Amniotic stem cell (primary cell): ENCODE measurements around the gene WDR46.
"Not testable (repeated sequence)": the region's sequence is repeated elsewhere in the genome, so short reads cannot be mapped to it uniquely, and the experiment has no call there.

Experiments used
- DNase-seq: peaks from one replicate; lab custom pipeline; 2025; lab: John Stamatoyannopoulos, UW

Gene WDR46

DNA sequence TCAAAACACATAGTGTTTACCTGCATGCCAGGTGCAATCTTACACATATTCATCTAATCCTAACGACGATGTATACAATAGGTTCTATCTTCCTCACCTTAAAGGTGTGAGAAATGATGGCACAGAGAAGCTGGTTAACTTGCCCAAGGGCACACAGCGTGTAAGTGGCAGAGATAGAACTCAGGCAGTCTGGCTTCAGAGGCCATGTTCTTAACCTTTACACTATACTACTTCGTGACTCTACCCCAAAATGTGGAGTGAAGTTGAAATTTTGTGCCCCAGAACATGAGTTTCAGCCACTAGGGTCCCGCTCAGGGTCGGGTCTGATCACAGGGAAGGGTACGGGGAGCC is 17.9 kb downstream of the WDR46 start:
- DNase-seq = no peak

DNA sequence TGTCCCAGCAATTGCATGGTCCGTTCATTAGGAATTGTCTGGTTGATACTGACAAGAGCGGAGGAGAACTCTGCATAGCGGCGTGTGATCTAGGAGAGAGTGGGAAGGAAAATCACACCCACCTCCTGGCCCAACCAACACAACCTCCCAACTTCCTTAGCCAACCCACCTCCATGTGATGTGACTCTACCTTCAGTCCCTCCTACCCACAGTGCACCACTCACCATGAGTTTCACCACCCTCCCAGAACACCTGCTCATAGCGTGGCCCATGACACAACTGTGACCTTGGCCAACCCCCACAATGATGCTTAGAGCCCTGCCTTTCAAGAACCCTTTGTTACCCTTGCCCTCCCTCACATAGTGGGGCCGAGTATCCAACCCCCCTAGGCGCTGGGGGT is 25.0 kb downstream of the WDR46 start:
- DNase-seq = no peak

DNA sequence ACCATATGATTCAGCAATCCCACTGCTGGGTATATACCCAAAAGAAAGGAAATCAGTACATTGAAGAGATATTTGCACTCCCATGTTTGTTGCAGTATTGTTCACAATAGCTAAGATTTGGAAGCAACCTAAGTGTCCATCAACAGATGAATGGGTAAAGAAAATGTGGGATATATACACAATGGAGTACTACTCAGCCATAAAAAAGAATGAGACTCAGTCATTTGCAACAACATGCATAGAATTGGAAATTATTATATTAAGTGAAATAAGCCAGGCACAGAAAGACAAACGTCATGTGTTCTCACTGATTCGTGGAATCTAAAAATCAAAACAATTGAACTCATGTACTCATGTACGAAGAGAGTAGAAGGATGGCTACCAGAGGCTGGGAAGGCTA is 26.5 kb downstream of the WDR46 start:
- DNase-seq = not testable (repeated sequence)

DNA sequence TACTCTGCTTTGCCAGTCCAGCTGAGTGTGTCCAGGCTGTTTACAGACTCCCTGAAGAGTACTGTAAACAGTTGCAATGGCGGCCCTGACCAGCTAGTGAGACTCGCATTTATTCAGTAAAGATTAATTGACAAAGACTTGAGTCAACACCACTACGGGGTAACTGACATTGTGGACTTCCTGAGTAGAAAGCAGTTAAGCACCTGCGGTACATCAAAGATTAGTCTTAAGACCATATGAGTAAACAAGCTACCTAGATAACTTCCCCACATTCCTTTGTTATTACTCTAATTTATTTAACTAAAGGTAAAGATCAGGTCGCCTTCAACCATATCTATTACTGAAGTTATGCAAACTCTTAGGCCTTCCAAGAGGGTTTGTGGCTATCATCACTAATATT is 30.0 kb downstream of the WDR46 start:
- no peak for DNase-seq

DNA sequence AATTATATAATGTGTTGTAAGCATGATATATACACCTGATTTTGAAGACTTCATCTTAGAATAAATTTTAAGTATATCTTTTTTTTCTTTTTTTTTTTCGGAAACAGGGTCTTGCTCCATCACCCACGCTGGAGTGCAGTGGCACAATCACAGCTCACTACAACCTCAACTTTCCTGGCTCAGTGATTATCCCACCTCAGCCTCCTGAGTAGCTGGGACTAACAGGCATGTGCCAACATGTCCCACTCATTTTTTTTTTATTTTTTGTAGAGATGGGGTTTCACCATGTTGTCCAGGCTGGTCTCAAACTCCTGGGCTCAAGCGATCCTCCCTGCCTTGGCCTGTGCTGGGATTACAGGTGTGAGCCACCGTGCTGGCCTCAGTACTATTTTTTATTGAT is 34.4 kb downstream of the WDR46 start:
- DNase-seq = no peak

DNA sequence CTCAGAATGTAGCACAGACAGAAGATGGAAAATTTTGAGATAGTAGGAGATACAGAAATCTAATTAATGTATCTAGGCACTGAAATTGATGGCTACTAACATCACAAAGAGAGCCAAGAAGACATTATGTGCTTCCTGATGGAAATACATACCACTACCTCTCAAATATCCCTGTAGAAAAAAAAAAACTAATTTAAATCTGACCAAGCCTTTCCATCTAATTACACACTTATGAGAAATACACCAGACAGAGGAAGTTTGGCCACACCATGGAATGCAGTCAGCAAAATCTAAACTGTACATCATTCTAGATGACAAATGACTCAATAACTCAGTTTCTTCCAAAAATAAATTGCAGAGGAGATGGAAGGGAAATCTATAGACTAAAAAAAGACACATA is 36.3 kb downstream of the WDR46 start:
- no peak for DNase-seq

DNA sequence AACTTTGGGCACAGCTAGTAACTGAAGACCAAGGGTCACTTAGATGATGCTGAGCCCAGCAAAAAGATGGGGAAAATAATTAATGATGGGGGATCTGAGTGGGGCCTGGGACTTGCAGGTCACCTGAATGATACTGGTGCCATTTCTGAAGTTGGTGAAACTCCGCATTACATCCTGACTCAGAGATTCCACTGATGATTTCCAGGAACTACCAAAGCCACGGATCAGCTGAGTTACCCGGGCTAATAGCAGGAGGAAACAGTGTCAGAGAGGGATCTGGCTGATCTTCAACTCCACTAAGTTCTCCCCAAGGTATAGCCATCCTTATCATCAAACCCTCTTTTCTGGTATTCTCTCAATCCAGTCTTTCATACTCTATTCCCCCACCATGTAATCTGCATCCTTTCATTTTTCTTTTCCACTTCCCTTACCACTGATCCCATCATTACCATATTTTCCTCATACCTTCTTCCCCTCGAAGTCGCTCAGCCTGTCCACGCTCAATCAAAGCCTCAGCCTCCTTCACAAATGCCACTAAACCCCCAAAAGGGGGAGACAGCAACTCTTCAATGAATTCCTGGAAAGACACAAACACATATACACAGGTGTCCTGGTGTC is 37.5 kb downstream of the WDR46 start:
- no peak for DNase-seq

DNA sequence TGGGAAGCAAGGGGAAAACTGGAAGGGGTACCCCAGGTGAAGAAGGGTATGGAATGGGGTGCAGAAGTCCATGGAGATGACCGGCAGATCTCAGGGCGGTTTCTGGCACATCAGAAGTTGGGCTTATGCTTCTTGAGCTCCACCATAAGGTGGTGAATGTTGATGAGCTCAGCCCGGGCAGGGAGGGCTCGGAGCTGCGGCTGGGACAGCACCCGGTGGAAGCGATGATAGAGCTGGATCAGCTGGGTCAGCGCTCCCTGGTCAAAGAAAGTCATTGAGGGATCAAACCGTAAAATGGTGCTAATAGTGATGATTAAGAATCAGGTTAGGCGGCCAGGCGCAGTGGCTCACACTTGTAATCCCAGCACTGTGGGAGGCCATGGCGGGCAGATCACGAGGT is 38.3 kb downstream of the WDR46 start:
- DNase-seq = no peak

DNA sequence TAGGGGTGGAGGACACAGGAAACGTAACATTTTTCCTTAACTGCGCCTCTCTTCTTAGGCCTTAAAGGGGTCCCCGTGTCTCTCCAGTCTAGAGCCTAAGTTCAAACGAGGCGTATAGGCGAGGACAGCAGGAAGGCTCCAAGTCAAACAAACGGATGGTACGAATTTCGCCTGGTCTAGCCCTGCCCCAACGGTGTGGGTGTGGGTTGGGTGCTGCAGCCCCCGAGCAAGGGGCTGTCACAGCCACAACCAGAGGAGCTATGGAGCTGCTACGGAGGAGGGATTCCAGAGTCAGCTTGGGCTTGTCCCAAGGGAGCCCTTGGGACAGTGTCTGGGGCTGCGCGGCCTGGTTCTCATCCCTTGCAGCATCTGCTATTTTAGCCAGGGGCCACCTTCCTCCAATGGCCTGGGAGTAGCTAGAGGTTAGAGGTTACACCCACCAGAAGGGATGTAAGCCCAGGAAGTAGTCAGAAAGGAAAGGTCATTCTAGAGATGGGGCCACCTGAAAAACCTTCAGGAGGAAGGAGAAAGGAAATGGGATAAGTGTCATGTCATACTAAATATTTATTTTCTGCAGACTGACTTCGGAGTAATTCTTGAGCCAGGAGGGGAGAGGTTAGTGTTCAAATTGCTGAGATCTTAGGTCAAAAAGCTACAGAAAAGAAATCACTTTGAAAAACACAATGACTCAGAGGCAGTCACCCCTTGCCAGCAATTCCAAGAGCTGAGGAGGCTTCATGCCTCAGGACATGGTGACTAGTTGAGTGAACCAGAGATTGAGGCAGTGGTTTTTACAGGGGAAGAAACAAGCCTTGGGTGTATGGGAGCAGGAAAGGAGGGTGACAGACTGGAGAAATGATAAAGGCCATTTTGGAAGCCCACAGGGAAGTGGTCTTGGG is 39.1 kb downstream of the WDR46 start:
- DNase-seq = peak; percentile 82

DNA sequence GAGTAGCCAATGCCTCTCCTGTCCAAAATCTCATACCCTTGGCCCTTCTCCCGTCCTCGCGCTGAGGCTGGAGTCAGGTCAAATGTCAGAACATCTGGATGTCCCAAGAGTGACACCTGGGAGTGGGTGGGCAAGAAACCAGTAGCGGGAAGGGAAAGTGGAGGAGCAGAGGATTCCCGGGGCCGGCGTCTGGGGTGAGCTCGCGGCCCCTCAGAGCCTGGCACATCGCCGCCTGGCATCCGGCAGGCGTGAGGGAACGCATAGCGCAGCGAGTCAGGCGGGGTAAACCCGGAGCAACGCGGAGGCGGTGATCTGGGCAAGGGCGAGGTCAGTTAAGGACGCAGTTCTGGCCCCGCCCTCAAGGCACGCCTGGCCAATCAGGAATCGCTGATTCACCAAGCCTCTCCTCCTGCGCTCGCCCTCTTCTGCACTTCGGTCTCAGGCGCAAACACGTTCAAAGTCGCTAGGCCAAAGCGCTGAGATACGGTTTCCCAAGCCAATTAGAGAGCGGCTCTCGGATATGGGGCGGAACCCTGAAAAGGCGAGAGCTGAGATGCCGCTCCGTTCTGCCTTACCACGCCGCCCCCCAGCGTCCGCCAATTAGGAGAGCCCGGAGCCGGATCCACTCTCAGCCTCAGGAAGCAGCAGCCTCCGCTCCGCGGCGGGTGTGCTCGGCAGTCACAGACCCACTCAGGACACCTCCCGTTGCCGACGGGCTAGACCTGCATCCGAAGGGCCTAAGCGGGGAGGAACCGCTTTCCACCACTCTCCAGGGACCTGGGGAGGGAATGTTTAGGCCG is 39.9 kb downstream of the WDR46 start:
- DNase-seq = peak; percentile 97

DNA sequence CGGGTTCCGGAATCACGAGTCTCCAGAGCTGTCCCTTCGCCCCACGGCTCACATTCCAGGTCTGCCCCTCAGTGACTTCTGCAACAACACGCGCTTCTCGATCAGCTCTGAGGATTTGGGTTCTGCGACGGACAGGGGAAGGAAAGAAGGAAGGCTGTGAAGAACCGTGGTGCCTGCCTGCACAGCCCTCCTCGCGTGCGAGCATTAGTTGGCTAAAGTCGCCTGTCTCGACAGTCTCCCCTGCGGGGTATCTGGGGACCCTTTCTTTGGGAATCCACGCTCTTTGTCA is 40.5 kb downstream of the WDR46 start:
- DNase-seq = peak; percentile 45

DNA sequence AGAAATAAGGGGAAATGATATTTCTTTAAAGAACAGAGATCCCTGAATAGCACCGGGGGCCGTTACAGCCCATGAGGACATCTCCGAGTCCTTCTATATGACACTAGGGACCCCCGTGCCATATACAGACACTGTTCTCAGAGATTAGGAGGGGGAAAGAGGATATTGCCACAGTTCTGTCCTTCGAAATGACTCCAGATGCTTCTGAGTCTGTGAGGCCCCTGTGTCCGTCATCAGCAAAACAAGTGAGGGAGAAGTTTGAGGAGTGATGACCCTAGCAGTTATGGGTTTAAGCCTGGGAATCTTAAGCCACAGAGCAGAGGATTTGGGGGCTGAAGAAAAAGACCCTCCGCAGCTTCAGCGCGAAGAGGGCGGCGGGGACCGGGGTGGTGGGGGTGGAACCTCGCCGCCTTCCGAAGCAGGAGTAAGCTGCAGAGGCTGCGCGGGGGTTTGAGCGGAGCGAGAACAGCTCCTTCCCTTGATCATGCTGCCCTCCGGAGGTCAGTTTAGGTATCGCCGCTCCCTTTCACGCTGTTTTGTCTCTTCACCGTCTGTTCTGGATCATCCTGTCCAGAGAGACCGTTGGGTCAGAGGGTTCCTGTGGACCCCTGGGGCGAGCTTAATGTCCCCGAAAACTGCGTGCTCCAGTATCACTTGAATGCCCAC is 40.9 kb downstream of the WDR46 start:
- peak; percentile 60 for DNase-seq

DNA sequence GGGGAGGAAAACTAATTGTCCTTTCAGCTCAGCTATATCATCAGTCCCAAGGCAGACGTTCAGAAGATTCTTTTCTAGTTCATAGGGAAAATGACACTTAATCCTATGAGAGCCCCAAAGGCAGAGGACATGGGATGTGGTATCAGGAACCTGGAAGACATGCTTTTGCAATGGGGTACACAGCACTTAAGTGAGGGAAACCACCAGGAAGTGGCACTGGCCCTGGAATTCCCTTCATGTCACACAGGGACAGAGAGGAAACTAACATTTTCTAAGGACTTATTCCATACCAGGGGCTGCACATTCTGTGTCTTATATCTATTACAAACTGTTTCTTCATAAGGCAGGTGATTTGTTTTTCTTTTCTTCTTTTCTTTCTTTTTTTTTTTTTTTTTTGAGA is 45.6 kb downstream of the WDR46 start:
- no peak for DNase-seq

DNA sequence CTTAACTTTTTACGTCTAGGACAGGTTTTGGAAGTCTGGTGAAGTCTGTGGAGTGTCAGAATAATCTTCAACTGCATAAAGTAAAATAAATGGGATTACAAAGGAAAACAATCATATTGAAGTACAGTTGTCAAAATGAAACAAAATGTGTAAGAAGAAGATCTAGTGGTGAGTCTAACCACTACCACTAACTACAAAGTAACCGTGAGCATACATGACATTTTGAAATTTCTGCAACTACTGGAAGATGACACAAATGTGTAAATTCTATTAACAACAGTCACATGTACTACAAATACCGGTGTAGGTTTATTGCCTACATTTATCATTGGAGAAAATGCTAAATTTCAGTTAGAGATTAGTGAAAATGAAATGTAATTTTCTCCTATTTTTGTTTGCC is 47.1 kb downstream of the WDR46 start:
- DNase-seq = no peak

DNA sequence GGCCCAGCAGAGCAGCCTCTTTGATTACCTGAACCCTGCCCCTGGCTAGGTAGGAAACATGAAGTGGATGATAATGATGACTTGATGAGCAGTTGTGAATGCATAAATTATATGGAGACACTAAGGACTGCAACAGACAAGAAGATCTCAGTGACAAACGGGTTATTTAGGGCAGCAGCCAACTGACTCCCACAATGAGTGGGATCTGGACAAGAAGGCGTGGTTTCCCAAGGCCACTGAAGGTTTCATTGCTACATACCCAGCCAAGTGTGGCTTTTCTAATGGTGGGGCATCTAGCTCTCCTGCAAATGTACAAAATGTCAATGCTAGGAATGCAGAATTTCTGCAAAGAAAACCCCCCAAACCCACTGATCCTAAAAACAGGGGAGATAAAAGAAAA is 51.3 kb downstream of the WDR46 start:
- DNase-seq = no peak

DNA sequence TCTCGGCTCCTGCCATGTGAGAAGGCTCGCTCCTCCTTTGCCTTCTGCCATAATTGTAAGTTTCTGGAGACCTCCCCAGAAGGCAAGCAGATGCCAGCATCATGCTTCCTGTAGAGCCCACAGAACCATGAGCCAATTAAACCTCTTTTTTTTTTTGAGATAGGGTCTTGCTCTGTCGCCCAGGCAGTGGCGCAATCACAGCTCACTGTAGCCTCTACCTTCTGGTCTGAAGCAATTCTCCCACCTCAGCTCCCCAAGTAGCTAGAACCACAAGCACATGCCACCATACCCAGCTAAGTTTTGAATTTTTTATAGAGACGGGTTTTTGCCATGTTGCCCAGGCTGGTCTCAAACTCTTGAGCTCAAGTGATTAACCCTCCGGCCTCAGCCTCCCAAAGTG is 52.2 kb downstream of the WDR46 start:
- DNase-seq = no peak

DNA sequence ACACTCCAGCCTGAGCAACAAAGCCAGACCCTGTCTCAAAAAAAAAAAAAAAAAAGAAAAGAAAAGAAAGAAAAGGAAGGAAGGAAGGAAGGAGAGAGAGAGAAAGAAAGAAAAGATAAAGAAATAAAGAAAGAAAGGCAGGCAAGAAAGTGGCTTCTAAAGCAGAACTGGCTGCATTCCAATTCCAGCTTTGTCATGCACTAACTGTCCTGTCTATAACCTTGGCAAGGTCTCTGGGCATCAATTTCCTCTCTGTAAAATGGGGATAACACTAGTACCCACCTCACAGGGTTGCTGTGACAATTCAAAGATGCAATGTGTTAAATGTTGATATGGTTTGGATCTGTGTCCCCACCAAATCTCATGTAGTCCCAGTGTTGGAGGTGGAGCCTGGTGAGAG is 52.7 kb downstream of the WDR46 start:
- DNase-seq = no peak

DNA sequence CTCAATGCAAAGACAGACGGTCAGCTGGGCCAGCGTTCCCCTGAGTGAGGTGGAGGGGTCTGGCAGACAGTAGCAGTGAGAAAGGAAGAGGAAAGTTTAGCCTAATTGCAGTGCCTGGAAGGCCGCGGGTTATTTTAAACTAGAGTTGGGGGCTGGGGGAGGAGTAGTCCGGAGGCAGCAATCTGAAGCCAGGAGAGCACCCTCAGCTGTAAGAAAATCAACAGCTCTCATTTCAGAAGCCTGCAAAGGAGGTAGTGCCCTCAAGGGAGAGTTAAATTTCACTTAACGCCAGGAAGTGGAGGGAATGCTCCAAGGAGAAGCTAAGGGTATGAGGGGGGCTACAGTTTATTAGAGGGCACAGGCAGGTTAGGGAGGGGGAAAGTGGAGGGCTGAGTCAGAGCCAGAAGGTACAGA is 53.8 kb downstream of the WDR46 start:
- no peak for DNase-seq
